ENCODE results near the gene SLC25A42. TPM values are rescaled to one million over a fixed set of nuclear protein-coding genes. Genes with fewer than 3 reads are reported as not detected.
A peak's percentile ranks its signal among the peaks of the same experiment; 100 is the strongest.

Gene SLC25A42
- total and polyA plus RNA-seq, 2 of the 13 experiments (the other 11 are each of a cell fraction or from before 2014, with no cell fraction given) = 12.8 to 18.3 TPM

- TF ChIP-seq KIAA2018 (CRISPR knock-in tag; IDR thresholded peaks at IDR 0.05; ENCODE audit: borderline replicate concordance) = no peak
- TF ChIP-seq ELF4 (CRISPR knock-in tag; IDR thresholded peaks at IDR 0.05; ENCODE audit: borderline replicate concordance) = no peak
- no peak for TF ChIP-seq HNRNPUL1 (IDR thresholded peaks at IDR 0.05; ENCODE audit: low read depth, low read length)
- peak; percentile 25; the same call in 1 of the 2 replicates for TF ChIP-seq ZFP91 (CRISPR knock-in tag; IDR thresholded peaks at IDR 0.05; ENCODE audit: borderline replicate concordance)
- no peak for TF ChIP-seq PAX8 (CRISPR knock-in tag; IDR thresholded peaks at IDR 0.05; ENCODE audit: borderline replicate concordance)
- no peak for TF ChIP-seq BHLHE40 (IDR thresholded peaks at IDR 0.05; ENCODE audit: low read length)
- no peak for TF ChIP-seq SOX5 (CRISPR knock-in tag; IDR thresholded peaks at IDR 0.05; ENCODE audit: borderline replicate concordance)
- peak; percentile 56 for TF ChIP-seq TEAD3 (CRISPR knock-in tag; optimal IDR thresholded peaks at IDR 0.05; ENCODE audit: borderline replicate concordance)
- TF ChIP-seq ZNF574 (CRISPR knock-in tag; IDR thresholded peaks at IDR 0.05) = no peak
- 0 out of 2 replicates have a peak, but pooled peaks have one; percentile 54 for TF ChIP-seq HIVEP1 (CRISPR knock-in tag; IDR thresholded peaks at IDR 0.05)
Measured at GRCh38 chr19:19053508-19054314, 10.1 kb upstream of the SLC25A42 start (continued).

All from HepG2 (cell line).